PC-3 (cell line): ENCODE results near the gene ATP1A4. TPM values are rescaled to one million over a fixed set of nuclear protein-coding genes. Genes with fewer than 3 reads are reported as not detected.

ENCODE experiments used
- ATAC-seq: fragments of 200-7000 bp; cut with Tn5 transposase; 2 replicates; pipeline ENCODE4 v1.9.1; 2020; ENCODE audit warnings: mild to moderate bottlenecking, moderate library complexity
- BruUV-seq: library from RNA; stranded (reverse); fragments of 400-500 nt; replicated peaks from 2 replicates; lab custom pipeline; 2021; lab: Mats Ljungman, UMichigan
- CTCF ChIA-PET: fragments of 300-600 bp; sonication (Branson Sonifier 250); formaldehyde crosslinking; loops from one replicate; lab custom pipeline; 2022; ENCODE audit warnings: antibody characterized with exemption; lab: Charles Lee
- POLR2A ChIA-PET: fragments of 300-600 bp; sonication (Branson Sonifier 250); formaldehyde crosslinking; loops from one replicate; lab custom pipeline; 2022; ENCODE audit warnings: antibody characterized with exemption; ENCODE audit not compliant: unreplicated experiment; lab: Charles Lee
- DNase-seq: peaks from one replicate; pipeline ENCODE4 v3.0.0-alpha.2; 2015
- H2AFZ ChIP-seq: fragments of 300-600 bp; sonication (generic); 2 replicates; pipeline ENCODE4 v1.6.0; 2016; ENCODE audit warnings: antibody characterized with exemption, low read length
- H3F3A ChIP-seq: fragments of 300-600 bp; sonication (generic); one replicate; pipeline ENCODE4 v1.6.0; 2017; ENCODE audit warnings: antibody characterized with exemption, low read length, control low read depth, mild to moderate bottlenecking; ENCODE audit not compliant: unreplicated experiment
- H3K27ac ChIP-seq: fragments of 300-600 bp; sonication (generic); 2 replicates; pipeline ENCODE4 v1.5.1; 2016; ENCODE audit warnings: mild to moderate bottlenecking, low read length
- H3K27me3 ChIP-seq: fragments of 300-600 bp; sonication (generic); 2 replicates; pipeline ENCODE4 v1.6.1; 2016; ENCODE audit warnings: low read length, mixed read lengths
- H3K36me3 ChIP-seq: fragments of 300-600 bp; sonication (generic); 2 replicates; pipeline ENCODE4 v1.6.1; 2016; ENCODE audit warnings: low read depth, mixed run types, low read length, mixed read lengths
- H3K4me1 ChIP-seq: fragments of 300-600 bp; sonication (generic); 2 replicates; pipeline ENCODE4 v1.5.1; 2016; ENCODE audit warnings: low read length; ENCODE audit not compliant: insufficient read depth
- H3K4me2 ChIP-seq: fragments of 300-600 bp; sonication (generic); 2 replicates; pipeline ENCODE4 v1.6.0; 2016; ENCODE audit warnings: low read length
- H3K4me3 ChIP-seq: fragments of 300-600 bp; sonication (generic); 2 replicates; pipeline ENCODE4 v1.5.1; 2016; ENCODE audit warnings: mild to moderate bottlenecking, low read length, mixed read lengths
- H3K79me2 ChIP-seq: fragments of 300-600 bp; sonication (generic); 2 replicates; pipeline ENCODE4 v1.6.1; 2017; ENCODE audit warnings: low read length, mixed read lengths
- H3K9ac ChIP-seq: fragments of 300-600 bp; sonication (generic); 2 replicates; pipeline ENCODE4 v1.6.0; 2016; ENCODE audit warnings: mild to moderate bottlenecking, low read length
- H3K9me2 ChIP-seq: fragments of 300-600 bp; sonication (generic); replicated peaks from 2 replicates; pipeline ENCODE4 v1.6.1; 2016; ENCODE audit warnings: mixed run types, low read length, mixed read lengths
- H3K9me3 ChIP-seq: fragments of 300-600 bp; sonication (generic); 2 replicates; pipeline ENCODE4 v1.6.1; 2016; ENCODE audit warnings: low read length, mixed read lengths
- H4K20me1 ChIP-seq: fragments of 300-600 bp; sonication (generic); 2 replicates; pipeline ENCODE4 v1.6.1; 2016; ENCODE audit warnings: low read length, mixed read lengths
- EZH2 ChIP-seq: fragments of 300-600 bp; sonication (generic); IDR thresholded peaks from one replicate; pipeline ENCODE4 v1.6.1; 2017; ENCODE audit warnings: antibody characterized with exemption, mild to moderate bottlenecking, low read length; ENCODE audit not compliant: unreplicated experiment
- EZH2phosphoT487 ChIP-seq: fragments of 300-600 bp; sonication (generic); IDR thresholded peaks from 2 replicates; pipeline ENCODE4 v1.6.1; 2018; ENCODE audit warnings: mild to moderate bottlenecking, antibody characterized with exemption, low read length, borderline replicate concordance
- intact Hi-C: fragments of 100-400 bp; cut with micrococcal nuclease; formaldehyde crosslinking; loops from 2 replicates; pipeline ENCODE4 v1.9.0; 2023
- total RNA-seq: library from RNA; depleted of rRNA; stranded (reverse); fragments of >200 nt; gene quantifications from 2 replicates; pipeline ENCODE4 v1.2.3, GENCODE V29; 2014
- TF ChIP-seq, protein P1 (sequence below): fragments of 300-600 bp; sonication (generic); conservative IDR thresholded peaks from 2 replicates; pipeline ENCODE4 v1.5.1; 2017; ENCODE audit warnings: antibody characterized with exemption, low read depth, mild to moderate bottlenecking, low read length

ATP1A4 gene
- total RNA-seq, 1 experiment from 2014 or later, result 0.04 TPM

- Histone ChIP-seq H3K9me3 (no peaks in the 10 kb centered on the region), H3K4me3 (no peak overlapping the region), H3K36me3 (peaks cover 77% of the 10 kb centered on the region), H3F3A (no peaks in the 10 kb centered on the region), H3K79me2 (no peaks in the 10 kb centered on the region), H3K27ac (no peak overlapping the region), H3K4me1 (no peaks in the 10 kb centered on the region), H3K27me3 (no peaks in the 10 kb centered on the region), H4K20me1 (no peaks in the 10 kb centered on the region), H3K9me2 (no peaks in the 10 kb centered on the region), H3K4me2 (no peak overlapping the region), H2AFZ (no peak overlapping the region), H3K9ac (no peak overlapping the region)
- ATAC-seq, result no peak
- BruUV-seq, result no TSS peak
- ChIA-PET POLR2A (no interaction called here), CTCF (no interaction called here)
- TF ChIP-seq EZH2phosphoT487 (no peak), EZH2 (no peak)
- TF ChIP-seq, protein P1, sequence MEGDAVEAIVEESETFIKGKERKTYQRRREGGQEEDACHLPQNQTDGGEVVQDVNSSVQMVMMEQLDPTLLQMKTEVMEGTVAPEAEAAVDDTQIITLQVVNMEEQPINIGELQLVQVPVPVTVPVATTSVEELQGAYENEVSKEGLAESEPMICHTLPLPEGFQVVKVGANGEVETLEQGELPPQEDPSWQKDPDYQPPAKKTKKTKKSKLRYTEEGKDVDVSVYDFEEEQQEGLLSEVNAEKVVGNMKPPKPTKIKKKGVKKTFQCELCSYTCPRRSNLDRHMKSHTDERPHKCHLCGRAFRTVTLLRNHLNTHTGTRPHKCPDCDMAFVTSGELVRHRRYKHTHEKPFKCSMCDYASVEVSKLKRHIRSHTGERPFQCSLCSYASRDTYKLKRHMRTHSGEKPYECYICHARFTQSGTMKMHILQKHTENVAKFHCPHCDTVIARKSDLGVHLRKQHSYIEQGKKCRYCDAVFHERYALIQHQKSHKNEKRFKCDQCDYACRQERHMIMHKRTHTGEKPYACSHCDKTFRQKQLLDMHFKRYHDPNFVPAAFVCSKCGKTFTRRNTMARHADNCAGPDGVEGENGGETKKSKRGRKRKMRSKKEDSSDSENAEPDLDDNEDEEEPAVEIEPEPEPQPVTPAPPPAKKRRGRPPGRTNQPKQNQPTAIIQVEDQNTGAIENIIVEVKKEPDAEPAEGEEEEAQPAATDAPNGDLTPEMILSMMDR, result no peak
- intact Hi-C loops, result no loop called here
- no peak for DNase-seq
Measured at GRCh38 chr1:160227561-160227960, 76.2 kb downstream of the ATP1A4 start.

- H3K27ac ChIP-seq, result no peak overlapping the region
Measured at GRCh38 chr1:160228431-160228830, 77.0 kb downstream of the ATP1A4 start.

GRCh38 chr1:160232911-160233310 lies 81.5 kb downstream of the ATP1A4 start:
- no peaks in the 10 kb centered on the region for H3K9me2 ChIP-seq
- POLR2A ChIA-PET, result interaction anchor here (0.6 kb wide), 1 partner anchor 24 kb away, joined by 4 read pairs; no protein-coding TSS in a partner anchor
- H3F3A ChIP-seq, result no peaks in the 10 kb centered on the region
- no peak overlapping the region for H2AFZ ChIP-seq
- H3K9me3 ChIP-seq, result no peaks in the 10 kb centered on the region
- H3K4me3 ChIP-seq, result no peak overlapping the region
- H3K27ac ChIP-seq, result no peak overlapping the region
- H3K9ac ChIP-seq, result no peak overlapping the region
- CTCF ChIA-PET, result interaction anchor here (1.0 kb wide), 1 partner anchor 19 kb away, joined by 3 read pairs; no protein-coding TSS in a partner anchor
- no peaks in the 10 kb centered on the region for H3K79me2 ChIP-seq
- DNase-seq, result no peak
- H3K27me3 ChIP-seq, result no peaks in the 10 kb centered on the region
- H3K4me2 ChIP-seq, result no peak overlapping the region
- ATAC-seq, result no peak
- no peaks in the 10 kb centered on the region for H3K4me1 ChIP-seq
- no TSS peak for BruUV-seq
- intact Hi-C loops, result no loop called here
- TF ChIP-seq, protein P1, result no peak
- TF ChIP-seq EZH2, result no peak
- no peak for TF ChIP-seq EZH2phosphoT487
- H3K36me3 ChIP-seq, result peaks cover 58% of the 10 kb centered on the region
- H4K20me1 ChIP-seq, result no peaks in the 10 kb centered on the region

More at GRCh38 chr1:160228431-160228830, 77.0 kb downstream of the ATP1A4 start:
- Histone ChIP-seq H3K36me3 (peaks cover 74% of the 10 kb centered on the region), H2AFZ (no peak overlapping the region), H3K9me2 (no peaks in the 10 kb centered on the region), H3K9me3 (no peaks in the 10 kb centered on the region), H3K4me1 (no peaks in the 10 kb centered on the region), H3K4me2 (no peak overlapping the region), H3K79me2 (no peaks in the 10 kb centered on the region), H3K4me3 (no peak overlapping the region), H4K20me1 (no peaks in the 10 kb centered on the region), H3K9ac (no peak overlapping the region), H3F3A (no peaks in the 10 kb centered on the region), H3K27me3 (no peaks in the 10 kb centered on the region)
- no peak for DNase-seq
- ChIA-PET CTCF (interaction anchor here (0.6 to 1.1 kb wide), 2 partner anchors 9 to 24 kb away, joined by 3 read pairs; no protein-coding TSS in a partner anchor), POLR2A (no interaction called here)
- ATAC-seq, result no peak
- BruUV-seq, result no TSS peak
- intact Hi-C loops, result no loop called here
- TF ChIP-seq EZH2 (no peak), EZH2phosphoT487 (no peak)
- TF ChIP-seq, protein P1, result no peak
